A549 (cell line): Measurements from ENCODE around the gene BMP10. TPM values are rescaled to one million over a fixed set of nuclear protein-coding genes. Genes with fewer than 3 reads are reported as not detected.
A peak's percentile ranks its signal among the peaks of the same experiment; 100 is the strongest.

Experiments used
- ATAC-seq, 2 experiments: fragments of 200-7000 bp in 1 of 2; fragments of >200 bp in 1 of 2; cut with Nextera tagmentation in 1 of 2; cut with Tn5 transposase in 1 of 2; 3 replicates each; pipeline versions ENCODE4 v1.8.0 to v1.9.1; 2018 to 2020; ENCODE audit warnings: mild to moderate bottlenecking in 1 of 2, moderate library complexity in 1 of 2
- CTCF ChIA-PET: fragments of 300-600 bp; sonication (Branson Sonifier 250); formaldehyde crosslinking; extraction: SDS; loops from one replicate; lab custom pipeline; 2021; ENCODE audit warnings: antibody characterized with exemption, inconsistent platforms; lab: Yijun Ruan, JAX
- POLR2A ChIA-PET: fragments of 350-600 bp; formaldehyde crosslinking; extraction: SDS; loops from one replicate; lab custom pipeline; 2021; ENCODE audit warnings: antibody characterized with exemption, inconsistent platforms; lab: Yijun Ruan, JAX
- DNase-seq, 2 experiments: peaks; one replicate each; pipeline versions ENCODE4 v3.0.0 to v3.0.0-alpha.2; 2011 to 2016; ENCODE audit warnings: low read depth in 1 of 2, low spot score in 1 of 2
- FAIRE-seq: peaks from 2 replicates; lab custom pipeline; 2011; peaks lifted over from hg19 to GRCh38; lab: Jason Lieb, UNC
- H3K27ac ChIP-seq, 2 experiments: fragments of >200 bp; sonication (Bioruptor Twin); formaldehyde crosslinking; 3 replicates each; pipeline ENCODE4 v1.5.1; 2016 to 2017
- H3K4me1 ChIP-seq: fragments of >200 bp; sonication (Bioruptor Twin); formaldehyde crosslinking; 3 replicates; pipeline ENCODE4 v1.6.1; 2016
- H3K4me2 ChIP-seq: fragments of >200 bp; sonication (Bioruptor Twin); formaldehyde crosslinking; 3 replicates; pipeline ENCODE4 v1.6.1; 2016
- H3K4me3 ChIP-seq: fragments of >200 bp; sonication (Bioruptor Twin); formaldehyde crosslinking; 3 replicates; pipeline ENCODE4 v1.5.1; 2016
- H3K9me3 ChIP-seq: fragments of >200 bp; sonication (Bioruptor Twin); formaldehyde crosslinking; 3 replicates; pipeline ENCODE4 v1.6.1; 2016
- BHLHE40 ChIP-seq: IDR thresholded peaks from 2 replicates; pipeline ENCODE4 v1.6.1; 2012; ENCODE audit warnings: low read depth, low read length, inconsistent platforms
- CBX2 ChIP-seq: fragments of 200-600 bp; sonication (generic); IDR thresholded peaks from 2 replicates; pipeline ENCODE4 v1.6.1; 2016; ENCODE audit warnings: low read depth, mild to moderate bottlenecking, borderline replicate concordance
- CHD2 ChIP-seq: fragments of 150-350 bp; IDR thresholded peaks from 2 replicates; pipeline ENCODE4 v1.6.1; 2014; ENCODE audit warnings: low read length; ENCODE audit not compliant: partially characterized antibody
- CTCF ChIP-seq: fragments of >200 bp; sonication (Bioruptor Twin); formaldehyde crosslinking; IDR thresholded peaks from 3 replicates; pipeline ENCODE4 v1.5.1; 2016
- EHF ChIP-seq: fragments of 250-450 bp; sonication (Bioruptor Pico); IDR thresholded peaks from 2 replicates; pipeline ENCODE4 v1.5.0; 2020; ENCODE audit warnings: mild to moderate bottlenecking
- EP300 ChIP-seq, 2 experiments: fragments of >200 bp; sonication (Bioruptor Twin); formaldehyde crosslinking; IDR thresholded peaks; 2 replicates in 1 of 2; 3 replicates in 1 of 2; pipeline ENCODE4 v1.6.1; 2016 to 2017
- FOXS1 ChIP-seq: fragments of 250-450 bp; sonication (Bioruptor Pico); IDR thresholded peaks from 2 replicates; pipeline ENCODE4 v1.5.0; 2020; ENCODE audit warnings: mild to moderate bottlenecking, moderate library complexity
- HDAC2 ChIP-seq: fragments of 200-600 bp; sonication (generic); IDR thresholded peaks from 2 replicates; pipeline ENCODE4 v1.6.1; 2016
- JUNB ChIP-seq: fragments of >200 bp; sonication (Bioruptor Twin); formaldehyde crosslinking; IDR thresholded peaks from 2 replicates; pipeline ENCODE4 v1.6.1; 2016
- NPAS2 ChIP-seq: fragments of 250-450 bp; sonication (Bioruptor Pico); IDR thresholded peaks from 2 replicates; pipeline ENCODE4 v1.8.0; 2022; ENCODE audit warnings: mild to moderate bottlenecking, moderate library complexity, borderline replicate concordance
- NR3C1 ChIP-seq: fragments of >200 bp; sonication (Bioruptor Twin); formaldehyde crosslinking; IDR thresholded peaks from 3 replicates; pipeline ENCODE4 v1.6.1; 2017
- POLR2AphosphoS2 ChIP-seq: conservative IDR thresholded peaks from 2 replicates; pipeline ENCODE4 v1.6.1; 2012; ENCODE audit warnings: low read length, improper control_type of control experiment, inconsistent platforms
- RAD21 ChIP-seq, 2 experiments: fragments of >200 bp in 1 of 2; sonication (Bioruptor Twin) in 1 of 2; formaldehyde crosslinking in 1 of 2; IDR thresholded peaks in 1 of 2; conservative IDR thresholded peaks in 1 of 2; 2 replicates in 1 of 2; 3 replicates in 1 of 2; pipeline ENCODE4 v1.6.1; 2012 to 2018; ENCODE audit warnings: inconsistent platforms in 1 of 2
- RARB ChIP-seq: fragments of 250-450 bp; sonication (Bioruptor Pico); IDR thresholded peaks from 2 replicates; pipeline ENCODE4 v1.8.0; 2021; ENCODE audit warnings: mild to moderate bottlenecking, moderate library complexity
- SMC3 ChIP-seq: fragments of >200 bp; sonication (Bioruptor Twin); formaldehyde crosslinking; IDR thresholded peaks from 3 replicates; pipeline ENCODE4 v1.6.1; 2018; ENCODE audit warnings: inconsistent platforms
- TP53 ChIP-seq: fragments of 250-450 bp; sonication (Bioruptor Pico); IDR thresholded peaks from 2 replicates; pipeline ENCODE4 v1.5.0; 2021; ENCODE audit warnings: mild to moderate bottlenecking, moderate library complexity
- WGBS: methylation state at CpG from one replicate; pipeline ENCODE4 v1.1.6; 2017; ENCODE audit errors: missing lambda C conversion rate; 5-methylcytosine and 5-hydroxymethylcytosine counted together
- polyA plus RNA-seq, 4 experiments: library from polyadenylated mRNA; depleted of rRNA in 3 of 4; stranded (reverse); fragments of >200 nt; fragmentation: RNase III in 1 of 4; extraction: RNeasy Plus Mini Kit Qiagen cat#74134 plus additional on column Dnase treatment in 1 of 4; gene quantifications; 2 replicates in 3 of 4; 3 replicates in 1 of 4; pipeline ENCODE4 v1.2.3, GENCODE V29; 2011 to 2017
- TF ChIP-seq, protein P1 (sequence below): fragments of >200 bp; sonication (Bioruptor Twin); formaldehyde crosslinking; IDR thresholded peaks from 3 replicates; pipeline ENCODE4 v1.6.1; 2016
- TF ChIP-seq, protein P2 (sequence below): fragments of 450-650 bp; IDR thresholded peaks from 2 replicates; pipeline ENCODE4 v1.6.1; 2014; ENCODE audit warnings: antibody characterized with exemption
- TF ChIP-seq, protein P3 (sequence below): fragments of 250-450 bp; sonication (Bioruptor Pico); IDR thresholded peaks from 2 replicates; pipeline ENCODE4 v1.5.0; 2021; ENCODE audit warnings: mild to moderate bottlenecking, moderate library complexity, borderline replicate concordance

The BMP10 gene
- polyA plus RNA-seq, 2 of the 4 experiments (the other 2 are of a cell fraction) = not detected

DNA sequence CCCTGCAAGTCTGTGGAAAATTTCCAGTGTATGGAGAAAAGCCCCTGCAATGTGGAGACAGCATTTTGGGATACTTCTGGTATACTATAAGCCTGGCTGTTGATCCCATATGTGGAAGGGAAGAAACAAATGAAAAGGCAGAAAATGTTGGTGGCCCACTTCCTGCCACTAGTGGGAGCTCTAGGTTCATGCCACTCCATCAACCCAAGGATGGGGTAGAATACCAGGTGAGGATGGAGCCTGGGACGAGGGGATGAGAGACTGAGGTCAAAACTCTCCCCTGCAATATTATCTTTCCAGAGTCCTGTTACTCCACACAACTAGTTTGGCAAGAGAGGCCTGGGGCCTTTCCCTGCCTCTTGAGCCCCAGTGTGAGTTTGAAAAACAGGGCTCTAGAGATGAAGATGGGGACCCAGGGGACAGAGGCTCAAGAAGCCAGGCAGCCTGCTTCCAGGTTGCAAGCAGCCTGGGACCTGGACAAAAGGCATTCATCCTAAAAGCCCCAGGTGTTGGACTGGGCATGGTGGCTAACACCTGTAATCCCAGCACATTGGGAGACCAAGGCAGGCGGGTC, 31.9 kb downstream of the BMP10 start:
- 58% methylated on average over 2 of the region's 2 CpGs for WGBS
- peak; percentile 27 to 31 for DNase-seq
- Histone ChIP-seq H3K4me3 (no peak overlapping the region), H3K4me2 (no peak overlapping the region), H3K4me1 (no peaks in the 10 kb centered on the region), H3K27ac (no peak overlapping the region), H3K9me3 (no peaks in the 10 kb centered on the region)
- FAIRE-seq = no peak
- ATAC-seq = peak in 1 of 2 experiments; percentile 57; a peak in 3 of 6 replicates
- ChIA-PET CTCF (interaction anchor here (1.0 to 4.0 kb wide), 11 partner anchors 9 to 376 kb away, joined by 3 to 15 read pairs (median 5); no protein-coding TSS in a partner anchor), POLR2A (no interaction called here)
- TF ChIP-seq, protein P1, sequence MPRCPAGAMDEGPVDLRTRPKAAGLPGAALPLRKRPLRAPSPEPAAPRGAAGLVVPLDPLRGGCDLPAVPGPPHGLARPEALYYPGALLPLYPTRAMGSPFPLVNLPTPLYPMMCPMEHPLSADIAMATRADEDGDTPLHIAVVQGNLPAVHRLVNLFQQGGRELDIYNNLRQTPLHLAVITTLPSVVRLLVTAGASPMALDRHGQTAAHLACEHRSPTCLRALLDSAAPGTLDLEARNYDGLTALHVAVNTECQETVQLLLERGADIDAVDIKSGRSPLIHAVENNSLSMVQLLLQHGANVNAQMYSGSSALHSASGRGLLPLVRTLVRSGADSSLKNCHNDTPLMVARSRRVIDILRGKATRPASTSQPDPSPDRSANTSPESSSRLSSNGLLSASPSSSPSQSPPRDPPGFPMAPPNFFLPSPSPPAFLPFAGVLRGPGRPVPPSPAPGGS = no peak
- TF ChIP-seq CTCF (peak; percentile 31), RAD21 (conservative IDR thresholded peaks at IDR 0.05 in 1 of 2, IDR thresholded peaks at IDR 0.05 in 1 of 2) (peak; percentile 30 to 69; a peak in 4 of 5 replicates), NPAS2 (CRISPR knock-in tag) (no peak), TP53 (no peak), EHF (CRISPR knock-in tag) (no peak), HDAC2 (no peak), CBX2 (no peak), SMC3 (no peak)
- TF ChIP-seq, protein P2, sequence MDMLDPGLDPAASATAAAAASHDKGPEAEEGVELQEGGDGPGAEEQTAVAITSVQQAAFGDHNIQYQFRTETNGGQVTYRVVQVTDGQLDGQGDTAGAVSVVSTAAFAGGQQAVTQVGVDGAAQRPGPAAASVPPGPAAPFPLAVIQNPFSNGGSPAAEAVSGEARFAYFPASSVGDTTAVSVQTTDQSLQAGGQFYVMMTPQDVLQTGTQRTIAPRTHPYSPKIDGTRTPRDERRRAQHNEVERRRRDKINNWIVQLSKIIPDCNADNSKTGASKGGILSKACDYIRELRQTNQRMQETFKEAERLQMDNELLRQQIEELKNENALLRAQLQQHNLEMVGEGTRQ = no peak

- ATAC-seq (no peak), DNase-seq (no peak), FAIRE-seq (no peak)
- no peak overlapping the region for H3K27ac ChIP-seq
- no peaks in the 10 kb centered on the region for H3K9me3 ChIP-seq
- H3K4me1 ChIP-seq = no peaks in the 10 kb centered on the region
- no peak overlapping the region for H3K4me2 ChIP-seq
- CTCF ChIA-PET = interaction anchor here (0.8 to 4.0 kb wide), 13 partner anchors 8 to 375 kb away, joined by 3 to 15 read pairs (median 4); no protein-coding TSS in a partner anchor
- no peak for TF ChIP-seq BHLHE40
- TF ChIP-seq POLR2AphosphoS2 = no peak
- TF ChIP-seq EP300 (IDR thresholded peaks at IDR 0.05) = no peak
- no peak for TF ChIP-seq CHD2
- no peak for TF ChIP-seq JUNB
- no peak for TF ChIP-seq SMC3
- no peak for TF ChIP-seq NR3C1
- TF ChIP-seq RARB (CRISPR knock-in tag) = no peak
- no peak for TF ChIP-seq FOXS1 (CRISPR knock-in tag)
- no peak for TF ChIP-seq NPAS2 (CRISPR knock-in tag)
- TF ChIP-seq, protein P3, sequence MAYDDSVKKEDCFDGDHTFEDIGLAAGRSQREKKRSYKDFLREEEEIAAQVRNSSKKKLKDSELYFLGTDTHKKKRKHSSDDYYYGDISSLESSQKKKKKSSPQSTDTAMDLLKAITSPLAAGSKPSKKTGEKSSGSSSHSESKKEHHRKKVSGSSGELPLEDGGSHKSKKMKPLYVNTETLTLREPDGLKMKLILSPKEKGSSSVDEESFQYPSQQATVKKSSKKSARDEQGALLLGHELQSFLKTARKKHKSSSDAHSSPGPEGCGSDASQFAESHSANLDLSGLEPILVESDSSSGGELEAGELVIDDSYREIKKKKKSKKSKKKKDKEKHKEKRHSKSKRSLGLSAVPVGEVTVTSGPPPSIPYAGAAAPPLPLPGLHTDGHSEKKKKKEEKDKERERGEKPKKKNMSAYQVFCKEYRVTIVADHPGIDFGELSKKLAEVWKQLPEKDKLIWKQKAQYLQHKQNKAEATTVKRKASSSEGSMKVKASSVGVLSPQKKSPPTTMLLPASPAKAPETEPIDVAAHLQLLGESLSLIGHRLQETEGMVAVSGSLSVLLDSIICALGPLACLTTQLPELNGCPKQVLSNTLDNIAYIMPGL (CRISPR knock-in tag) = no peak
- POLR2A ChIA-PET = no interaction called here
- no peak overlapping the region for H3K4me3 ChIP-seq
- 78% methylated on average over 10 of the region's 10 CpGs for WGBS
These were observed 32.6 kb downstream of the BMP10 start for GRCh38 chr2:68838641-68839040.
